IPS-20b (cell line): Measurements from ENCODE around the gene DTX3L.

Experiments used
- H3K27ac ChIP-seq: one replicate; pipeline ENCODE4 v1.5.1; 2013; ENCODE audit warnings: low read length
- H3K27me3 ChIP-seq: 2 replicates; pipeline ENCODE4 v1.6.1; 2013; ENCODE audit warnings: mild to moderate bottlenecking, low read length, inconsistent platforms; ENCODE audit not compliant: insufficient read depth
- H3K36me3 ChIP-seq: 2 replicates; pipeline ENCODE4 v1.6.1; 2013; ENCODE audit warnings: low read depth, mild to moderate bottlenecking, inconsistent platforms, low read length, moderate library complexity; ENCODE audit not compliant: insufficient read depth
- H3K4me1 ChIP-seq: 2 replicates; pipeline ENCODE4 v1.6.1; 2013; ENCODE audit warnings: mild to moderate bottlenecking, control low read depth, inconsistent platforms, low read length, moderate library complexity; ENCODE audit not compliant: insufficient read depth
- H3K4me3 ChIP-seq: 2 replicates; pipeline ENCODE4 v1.5.1; 2013; ENCODE audit warnings: mild to moderate bottlenecking, low read length, inconsistent platforms
- H3K9ac ChIP-seq: 2 replicates; pipeline ENCODE4 v1.6.1; 2013; ENCODE audit warnings: low read depth, mild to moderate bottlenecking, inconsistent platforms, low read length, moderate library complexity
- H3K9me3 ChIP-seq: 2 replicates; pipeline ENCODE4 v1.6.1; 2013; ENCODE audit warnings: mild to moderate bottlenecking, low read depth, low read length, inconsistent platforms; ENCODE audit not compliant: insufficient read depth

Gene DTX3L

DNA sequence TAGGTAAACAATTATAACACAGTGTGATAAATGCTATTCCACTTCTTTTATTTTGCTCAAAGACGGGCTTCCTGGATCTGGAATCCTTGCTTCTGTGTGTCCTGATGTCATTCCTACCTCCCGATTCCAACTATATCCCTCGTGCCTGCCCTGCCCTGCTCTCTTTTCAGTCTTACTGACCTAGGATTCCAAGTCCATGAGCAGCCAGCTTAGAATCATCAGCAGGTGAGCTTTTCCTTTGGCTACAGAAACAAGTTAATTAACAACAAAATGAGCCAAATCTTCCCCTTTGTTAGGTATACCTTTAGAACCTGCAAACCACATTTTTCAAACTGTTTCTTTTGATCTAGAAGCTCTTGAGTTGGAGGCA lies 27.5 kb upstream of the DTX3L start:
- no peaks in the 10 kb centered on the region for H3K9me3 ChIP-seq
- no peak overlapping the region for H3K27ac ChIP-seq
- peaks cover 24% of the 10 kb centered on the region for H3K4me1 ChIP-seq
- H3K9ac ChIP-seq, result peak overlapping the region; percentile 10; the same call in 1 of the 2 replicates
- no peaks in the 10 kb centered on the region for H3K27me3 ChIP-seq
- H3K36me3 ChIP-seq, result no peaks in the 10 kb centered on the region
- peak overlapping the region; percentile 31; the same call in 1 of the 2 replicates for H3K4me3 ChIP-seq

DNA sequence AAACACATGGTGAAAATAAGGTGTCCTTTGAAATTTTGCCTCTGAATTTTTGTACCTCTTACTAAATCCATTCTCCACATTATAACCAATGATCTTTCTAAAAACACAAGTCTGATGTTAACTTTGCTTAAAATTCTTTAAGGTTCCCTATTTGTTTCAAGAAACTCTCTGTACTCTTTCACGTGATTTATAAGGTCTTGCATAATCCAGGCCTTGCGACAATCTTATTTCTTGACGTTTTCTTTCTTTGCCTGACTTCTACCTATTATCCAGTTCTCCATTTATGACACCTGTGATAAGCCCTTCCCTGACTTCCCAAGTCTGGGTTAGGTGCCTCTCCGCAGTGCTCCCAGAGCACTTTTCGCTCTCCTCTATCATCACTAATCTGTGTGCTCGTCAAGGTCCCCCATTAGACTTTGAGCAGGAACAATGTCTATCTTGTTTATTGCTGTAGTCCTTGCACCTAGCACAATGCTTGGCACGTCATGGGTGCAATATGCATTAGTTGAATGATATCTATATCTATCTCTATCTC lies 25.1 kb upstream of the DTX3L start:
- H3K27me3 ChIP-seq, result no peaks in the 10 kb centered on the region
- H3K9me3 ChIP-seq, result no peaks in the 10 kb centered on the region
- H3K4me1 ChIP-seq, result peaks cover 24% of the 10 kb centered on the region
- H3K27ac ChIP-seq, result no peak overlapping the region
- no peak overlapping the region for H3K4me3 ChIP-seq
- H3K9ac ChIP-seq, result no peak overlapping the region
- no peaks in the 10 kb centered on the region for H3K36me3 ChIP-seq

DNA sequence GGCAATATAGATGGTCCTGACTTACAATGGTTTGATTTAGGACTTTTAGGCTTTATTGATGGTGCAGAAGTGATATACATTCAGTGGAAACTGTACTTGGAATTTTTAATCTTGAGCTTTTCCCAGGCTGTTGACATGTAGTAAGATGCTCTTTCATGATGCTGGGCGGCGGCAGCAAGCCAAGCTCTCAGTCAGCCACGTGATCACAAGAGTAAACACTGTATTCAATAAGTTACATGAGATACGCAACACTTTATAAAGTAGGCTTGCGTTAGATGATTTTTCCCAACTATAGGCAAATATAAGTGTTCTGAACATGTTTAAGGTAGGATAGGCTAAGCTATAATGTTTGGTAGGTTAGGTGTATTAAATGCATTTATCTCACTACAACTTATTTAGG lies 18.0 kb upstream of the DTX3L start:
- H3K9me3 ChIP-seq, result no peaks in the 10 kb centered on the region
- H3K4me3 ChIP-seq, result no peak overlapping the region
- no peaks in the 10 kb centered on the region for H3K4me1 ChIP-seq
- H3K9ac ChIP-seq, result no peak overlapping the region
- no peaks in the 10 kb centered on the region for H3K27me3 ChIP-seq
- no peaks in the 10 kb centered on the region for H3K36me3 ChIP-seq
- H3K27ac ChIP-seq, result no peak overlapping the region

DNA sequence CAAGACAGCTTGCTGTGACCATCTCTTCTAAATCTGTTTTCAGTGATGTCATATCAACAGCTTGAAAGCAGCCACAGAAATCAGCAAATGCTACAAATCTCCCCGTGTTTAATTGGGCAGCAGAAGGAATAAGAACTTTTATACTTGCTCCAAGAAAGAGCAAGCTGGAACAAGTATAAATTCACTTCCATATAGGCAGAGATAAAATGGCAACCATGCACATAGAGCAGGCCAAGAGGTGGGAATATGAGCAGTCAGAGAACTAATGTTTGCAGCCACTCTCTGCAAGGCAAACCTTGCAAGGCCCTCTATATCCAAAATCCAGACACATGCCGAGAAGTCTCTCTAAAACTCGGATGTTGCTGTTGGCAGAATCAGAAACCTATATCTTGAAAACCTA lies 16.1 kb upstream of the DTX3L start:
- Histone ChIP-seq H3K4me3 (no peak overlapping the region), H3K36me3 (no peaks in the 10 kb centered on the region), H3K27me3 (no peaks in the 10 kb centered on the region), H3K4me1 (no peaks in the 10 kb centered on the region), H3K27ac (no peak overlapping the region), H3K9ac (no peak overlapping the region), H3K9me3 (no peaks in the 10 kb centered on the region)

DNA sequence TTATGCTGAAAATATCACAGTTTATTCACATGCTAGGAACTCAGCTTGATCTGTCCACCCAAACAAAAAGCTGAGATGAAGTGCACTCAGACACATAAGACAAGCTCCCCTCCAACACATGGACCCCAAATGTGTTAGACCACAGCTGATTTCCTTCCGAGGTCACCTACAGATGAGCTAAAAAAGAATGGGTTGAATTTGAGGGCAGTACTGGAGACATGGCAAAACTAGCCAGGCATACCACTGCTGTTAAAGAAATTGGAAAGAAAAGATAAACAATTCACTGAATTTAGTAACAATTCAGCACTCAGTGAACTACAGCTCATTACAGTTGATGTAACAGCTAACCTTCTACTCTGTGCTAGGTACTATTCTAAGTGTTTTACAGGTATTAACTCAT lies 15.5 kb upstream of the DTX3L start:
- H3K36me3 ChIP-seq, result no peaks in the 10 kb centered on the region
- no peak overlapping the region for H3K9ac ChIP-seq
- H3K4me1 ChIP-seq, result no peaks in the 10 kb centered on the region
- H3K4me3 ChIP-seq, result no peak overlapping the region
- H3K9me3 ChIP-seq, result no peaks in the 10 kb centered on the region
- no peaks in the 10 kb centered on the region for H3K27me3 ChIP-seq
- H3K27ac ChIP-seq, result no peak overlapping the region

DNA sequence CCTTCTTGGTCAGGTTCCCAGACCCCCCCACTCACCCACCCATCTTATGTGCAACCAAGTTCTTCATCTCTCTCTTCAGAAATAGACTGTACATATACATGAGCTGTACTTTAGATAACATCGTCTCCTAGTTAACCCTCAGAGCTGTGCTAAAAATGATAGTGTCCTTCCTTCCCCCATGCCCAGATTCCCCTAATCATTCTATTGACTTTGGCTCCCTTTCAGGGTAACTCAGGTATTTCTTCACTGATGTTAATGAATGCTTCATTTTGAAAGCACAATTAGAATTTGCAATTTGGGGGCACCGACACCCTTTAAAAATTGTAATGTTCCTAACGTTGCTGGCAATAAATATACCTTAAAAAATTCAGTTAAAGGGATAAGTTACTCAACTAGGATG lies 11.0 kb upstream of the DTX3L start:
- H3K4me3 ChIP-seq, result no peak overlapping the region
- no peak overlapping the region for H3K27ac ChIP-seq
- no peaks in the 10 kb centered on the region for H3K4me1 ChIP-seq
- no peaks in the 10 kb centered on the region for H3K9me3 ChIP-seq
- no peak overlapping the region for H3K9ac ChIP-seq
- H3K36me3 ChIP-seq, result no peaks in the 10 kb centered on the region
- no peaks in the 10 kb centered on the region for H3K27me3 ChIP-seq

DNA sequence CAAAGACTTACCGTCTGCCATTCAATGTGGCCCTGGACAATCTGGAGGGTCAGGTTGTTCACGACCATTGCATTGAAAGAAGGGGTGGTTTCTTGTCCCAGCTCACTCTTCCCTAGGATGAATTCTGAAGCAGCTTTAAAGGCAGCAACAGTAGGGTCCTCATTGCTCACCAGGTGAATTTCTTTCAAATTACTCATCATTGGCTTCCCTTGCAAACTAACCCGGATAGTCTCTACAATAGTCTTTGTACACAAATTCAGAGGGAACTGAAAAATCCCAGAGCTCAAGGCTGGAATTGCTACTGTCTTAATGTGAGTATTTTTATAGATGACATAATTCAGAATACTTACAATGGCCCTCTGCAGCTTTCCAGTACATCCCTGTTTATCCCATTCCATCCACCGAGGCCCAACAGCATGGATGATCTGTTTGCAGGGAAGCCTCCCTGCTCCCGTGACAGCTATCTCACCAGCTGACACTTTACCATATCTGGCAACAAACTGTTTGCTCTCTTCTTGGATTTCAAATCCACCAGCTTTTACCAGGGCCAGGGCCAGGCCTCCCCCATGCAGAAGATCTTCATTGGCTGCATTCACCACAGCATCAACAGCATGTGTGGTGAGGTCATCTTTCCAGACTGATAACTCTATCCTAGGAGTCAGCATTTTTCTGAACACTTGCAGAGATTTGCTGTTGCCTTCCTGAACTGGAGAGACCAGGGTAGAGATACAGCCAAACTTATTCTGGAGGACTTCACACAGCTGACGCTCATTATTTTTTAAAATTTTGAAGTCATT lies 8.7 kb upstream of the DTX3L start:
- H3K4me3 ChIP-seq, result no peak overlapping the region
- H3K27me3 ChIP-seq, result no peaks in the 10 kb centered on the region
- H3K9ac ChIP-seq, result no peak overlapping the region
- H3K4me1 ChIP-seq, result no peaks in the 10 kb centered on the region; the same call in 1 of the 2 replicates
- no peaks in the 10 kb centered on the region for H3K9me3 ChIP-seq
- H3K27ac ChIP-seq, result no peak overlapping the region
- H3K36me3 ChIP-seq, result no peaks in the 10 kb centered on the region

DNA sequence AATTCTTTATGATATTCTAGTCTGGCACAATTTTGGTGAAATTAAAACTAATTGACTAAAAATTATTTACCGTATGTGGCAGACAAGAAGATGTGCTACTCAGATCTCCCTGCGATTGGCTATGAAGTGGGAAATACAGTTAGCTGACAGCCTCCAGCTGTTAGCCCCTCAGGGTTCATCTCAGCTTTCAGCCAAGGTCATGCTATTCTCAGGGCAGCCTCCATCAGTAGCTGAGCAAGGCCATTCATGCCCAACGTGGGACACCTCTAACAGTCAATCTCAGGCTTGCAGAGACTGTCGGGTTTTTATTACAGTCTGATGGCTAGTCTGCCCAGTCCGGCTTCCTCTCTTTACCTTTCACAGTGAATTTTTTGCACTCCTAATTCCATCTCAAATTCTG lies 6.8 kb upstream of the DTX3L start:
- H3K27ac ChIP-seq, result no peak overlapping the region
- no peak overlapping the region for H3K4me3 ChIP-seq
- H3K27me3 ChIP-seq, result no peaks in the 10 kb centered on the region
- H3K9ac ChIP-seq, result no peak overlapping the region
- H3K36me3 ChIP-seq, result no peaks in the 10 kb centered on the region
- no peaks in the 10 kb centered on the region for H3K9me3 ChIP-seq
- no peaks in the 10 kb centered on the region; the same call in 1 of the 2 replicates for H3K4me1 ChIP-seq

DNA sequence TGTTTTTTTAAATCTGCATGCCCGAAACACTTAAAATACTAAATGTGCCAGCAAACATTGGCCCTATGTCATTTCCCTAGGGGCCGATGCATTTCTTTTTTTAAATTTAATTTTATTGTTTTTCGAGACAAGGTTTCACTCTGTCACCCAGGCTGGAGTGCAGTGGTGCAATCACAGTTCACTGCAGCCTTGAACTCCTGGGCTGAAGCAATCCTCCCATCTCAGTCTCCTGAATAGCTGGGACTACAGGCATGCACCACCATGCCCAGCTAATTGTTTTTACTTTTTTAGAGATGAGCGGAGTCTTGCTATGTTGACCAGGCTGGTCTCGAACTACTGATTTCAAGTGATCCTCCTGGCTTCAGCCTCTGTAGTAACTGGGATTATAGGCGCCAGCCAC lies 5.5 kb upstream of the DTX3L start:
- Histone ChIP-seq H3K9ac (no peak overlapping the region), H3K4me3 (no peak overlapping the region), H3K9me3 (no peaks in the 10 kb centered on the region), H3K27ac (no peak overlapping the region), H3K27me3 (peaks cover 4% of the 10 kb centered on the region; the same call in 1 of the 2 replicates), H3K4me1 (no peaks in the 10 kb centered on the region; the same call in 1 of the 2 replicates), H3K36me3 (no peaks in the 10 kb centered on the region)

DNA sequence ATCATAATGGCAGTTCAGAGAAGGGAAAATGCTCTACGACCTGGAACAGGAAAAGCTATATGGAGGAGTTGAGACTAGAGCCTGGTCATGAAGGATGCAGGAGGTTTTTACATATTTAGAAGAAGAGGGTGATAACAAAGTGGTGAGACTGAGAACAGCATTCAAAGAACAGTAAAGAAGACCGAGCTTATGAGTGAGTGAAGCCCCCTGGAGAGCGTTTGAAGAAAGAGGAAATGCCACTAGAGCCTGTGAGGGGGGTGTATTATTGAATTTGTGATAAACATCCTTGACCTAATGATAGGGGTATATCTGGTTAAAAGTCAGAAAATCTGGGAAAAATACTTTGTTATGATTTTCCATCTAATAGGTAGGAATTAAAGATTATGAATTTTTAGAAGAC lies 4.2 kb upstream of the DTX3L start:
- H3K27ac ChIP-seq, result no peak overlapping the region
- no peaks in the 10 kb centered on the region for H3K9me3 ChIP-seq
- no peaks in the 10 kb centered on the region for H3K36me3 ChIP-seq
- H3K27me3 ChIP-seq, result peaks cover 15% of the 10 kb centered on the region; the same call in 1 of the 2 replicates
- H3K9ac ChIP-seq, result no peak overlapping the region
- peaks cover 2% of the 10 kb centered on the region; the same call in 1 of the 2 replicates for H3K4me1 ChIP-seq
- H3K4me3 ChIP-seq, result no peak overlapping the region

DNA sequence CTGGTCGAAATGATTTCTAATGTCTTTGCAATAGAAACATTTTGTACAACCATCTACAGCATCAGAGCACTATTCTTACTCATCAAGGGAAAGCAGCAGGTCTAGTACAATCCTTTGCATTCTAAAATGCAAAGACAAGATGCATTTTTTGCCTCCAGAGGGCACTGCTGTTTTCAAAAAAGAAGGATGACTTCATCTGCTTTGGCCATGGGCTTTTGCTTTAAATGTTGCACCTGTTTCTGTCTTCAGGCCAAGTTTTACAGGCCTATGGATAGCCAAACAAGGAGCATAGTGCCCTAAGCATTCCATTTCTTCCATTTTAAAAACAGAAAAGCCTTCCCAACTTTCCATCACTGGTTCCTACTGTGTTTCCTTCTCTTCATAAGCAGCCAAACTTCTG lies 3.5 kb upstream of the DTX3L start:
- Histone ChIP-seq H3K36me3 (no peaks in the 10 kb centered on the region), H3K27me3 (peaks cover 19% of the 10 kb centered on the region; the same call in 1 of the 2 replicates), H3K4me3 (no peak overlapping the region), H3K9me3 (no peaks in the 10 kb centered on the region), H3K9ac (no peak overlapping the region), H3K27ac (no peak overlapping the region), H3K4me1 (peaks cover 4% of the 10 kb centered on the region; the same call in 1 of the 2 replicates)
